Chondrocyte (in vitro differentiated cells): ENCODE measurements around the gene HS6ST3. TPM values are rescaled to one million over a fixed set of nuclear protein-coding genes. Genes with fewer than 3 reads are reported as not detected.

ENCODE experiments used
- DNase-seq: peaks from one replicate; pipeline ENCODE4 v3.0.0; 2021; ENCODE audit warnings: mixed read lengths, low spot score
- H3K27ac Mint-ChIP-seq: one replicate; pipeline ENCODE4 v1.8.0; 2021; ENCODE audit warnings: mild to moderate bottlenecking, moderate library complexity, mixed read lengths; ENCODE audit not compliant: unreplicated experiment
- H3K27me3 Mint-ChIP-seq: 2 replicates; pipeline ENCODE4 v1.8.0; 2021; ENCODE audit warnings: low read depth, mixed read lengths
- H3K36me3 Mint-ChIP-seq: 2 replicates; pipeline ENCODE4 v1.8.0; 2021; ENCODE audit warnings: low read depth, mixed read lengths
- H3K4me1 Mint-ChIP-seq: 2 replicates; pipeline ENCODE4 v1.8.0; 2021; ENCODE audit warnings: low read depth, mild to moderate bottlenecking, mixed read lengths
- H3K4me3 Mint-ChIP-seq: one replicate; pipeline ENCODE4 v1.8.0; 2021; ENCODE audit warnings: mild to moderate bottlenecking, moderate library complexity, mixed read lengths; ENCODE audit not compliant: unreplicated experiment
- H3K9me3 Mint-ChIP-seq: 2 replicates; pipeline ENCODE4 v1.8.0; 2021; ENCODE audit warnings: low read depth, mixed read lengths
- CTCF ChIP-seq: fragments of 200-600 bp; sonication (generic); IDR thresholded peaks from 2 replicates; pipeline ENCODE4 v1.5.0; 2021; ENCODE audit warnings: antibody characterized with exemption, mild to moderate bottlenecking, moderate library complexity
- total RNA-seq: library from RNA; stranded (reverse); gene quantifications from 3 replicates; pipeline ENCODE4 v1.2.1, GENCODE V29; 2021

HS6ST3 gene
- total RNA-seq, 1 donor from 2014 or later: not detected

DNA sequence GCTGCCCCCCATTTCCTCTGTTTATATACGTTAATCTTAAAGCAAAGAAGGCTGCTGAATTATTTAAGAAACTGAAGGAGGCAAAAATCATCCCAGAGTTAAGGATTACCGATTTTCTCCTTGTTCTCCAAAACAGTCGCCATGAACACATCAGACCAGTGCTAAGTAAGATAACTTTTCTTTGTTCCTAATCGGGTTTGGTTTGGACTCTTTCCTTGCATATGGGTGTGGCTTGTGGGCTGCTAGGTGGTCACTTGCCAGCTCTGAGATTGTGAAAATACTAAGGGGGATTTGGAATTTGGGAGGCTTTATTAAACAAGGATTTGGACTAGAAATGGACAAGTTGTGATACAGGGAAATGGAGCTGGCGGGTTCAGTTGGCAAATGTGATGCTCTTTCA is 692.3 kb downstream of the HS6ST3 start:
- H3K27ac Mint-ChIP-seq: no peak overlapping the region
- peaks cover 17% of the 10 kb centered on the region for H3K9me3 Mint-ChIP-seq
- H3K27me3 Mint-ChIP-seq: peaks cover 1% of the 10 kb centered on the region
- TF ChIP-seq CTCF: no peak
- peaks cover 4% of the 10 kb centered on the region for H3K4me1 Mint-ChIP-seq
- H3K36me3 Mint-ChIP-seq: peaks cover 6% of the 10 kb centered on the region
- DNase-seq: no peak
- H3K4me3 Mint-ChIP-seq: no peak overlapping the region

DNA sequence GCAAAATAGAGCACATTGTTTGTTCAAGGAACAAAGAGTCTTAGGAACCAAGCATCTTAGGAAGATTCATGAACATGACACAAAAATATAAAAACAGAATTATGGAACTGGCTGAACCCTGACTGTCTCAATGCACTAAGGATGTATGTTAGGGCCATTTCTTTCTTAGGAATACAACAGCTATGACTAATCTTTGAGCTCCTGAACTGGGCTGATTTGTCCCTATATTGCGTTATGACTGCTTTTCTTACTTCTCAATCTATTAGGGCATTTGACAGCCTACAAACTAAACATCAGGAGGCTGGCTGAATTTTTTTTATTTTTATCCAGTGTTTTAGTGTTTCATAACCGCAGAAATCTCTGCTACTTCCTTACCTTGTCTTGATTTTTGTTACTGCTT is 693.1 kb downstream of the HS6ST3 start:
- no peak for TF ChIP-seq CTCF
- H3K27me3 Mint-ChIP-seq: peaks cover 1% of the 10 kb centered on the region
- peaks cover 15% of the 10 kb centered on the region for H3K9me3 Mint-ChIP-seq
- H3K4me1 Mint-ChIP-seq: peaks cover 4% of the 10 kb centered on the region
- peaks cover under 1% of the 10 kb centered on the region for H3K36me3 Mint-ChIP-seq
- no peak for DNase-seq
- no peak overlapping the region for H3K4me3 Mint-ChIP-seq
- no peak overlapping the region for H3K27ac Mint-ChIP-seq

GRCh38 chr13:96783511-96783910 is 693.6 kb downstream of the HS6ST3 start:
- Mint-ChIP-seq H3K4me1 (peaks cover 4% of the 10 kb centered on the region), H3K27me3 (peaks cover 1% of the 10 kb centered on the region)

GRCh38 chr13:96785986-96786385 is 696.1 kb downstream of the HS6ST3 start:
- no peak for TF ChIP-seq CTCF
- DNase-seq: no peak
- H3K9me3 Mint-ChIP-seq: peaks cover 11% of the 10 kb centered on the region
- no peak overlapping the region for H3K4me3 Mint-ChIP-seq
- H3K27ac Mint-ChIP-seq: no peak overlapping the region
- no peaks in the 10 kb centered on the region for H3K36me3 Mint-ChIP-seq
- no peaks in the 10 kb centered on the region for H3K4me1 Mint-ChIP-seq
- H3K27me3 Mint-ChIP-seq: peaks cover 1% of the 10 kb centered on the region

More at GRCh38 chr13:96783511-96783910, 693.6 kb downstream of the HS6ST3 start:
- TF ChIP-seq CTCF: no peak
- Mint-ChIP-seq H3K9me3 (peaks cover 12% of the 10 kb centered on the region), H3K4me3 (no peak overlapping the region), H3K36me3 (no peaks in the 10 kb centered on the region), H3K27ac (no peak overlapping the region)
- DNase-seq: no peak

- H3K36me3 Mint-ChIP-seq: no peaks in the 10 kb centered on the region
- H3K4me1 Mint-ChIP-seq: no peaks in the 10 kb centered on the region
- H3K9me3 Mint-ChIP-seq: peaks cover 7% of the 10 kb centered on the region
- peaks cover 4% of the 10 kb centered on the region for H3K27me3 Mint-ChIP-seq
- H3K4me3 Mint-ChIP-seq: no peak overlapping the region
- no peak overlapping the region for H3K27ac Mint-ChIP-seq
- TF ChIP-seq CTCF: no peak
- DNase-seq: no peak
Measured at GRCh38 chr13:96792188-96792587, 702.3 kb downstream of the HS6ST3 start.
